Measurements from ENCODE around the gene ELK3. TPM values are rescaled to one million over a fixed set of nuclear protein-coding genes. Genes with fewer than 3 reads are reported as not detected.

ELK3 gene
- total RNA-seq, 1 donor from 2014 or later: 4.8 TPM

GRCh38 chr12:96196781-96197180 lies 2.6 kb downstream of the ELK3 start:
- no peaks in the 10 kb centered on the region for H3K9me3 Mint-ChIP-seq
- Histone ChIP-seq H3K79me2 (ENCODE audit: low read depth) (no peaks in the 10 kb centered on the region), H3K9me3 (ENCODE audit: low read depth) (no peaks in the 10 kb centered on the region), H3K4me2 (no peak overlapping the region), H3K4me1 (peaks cover 14% of the 10 kb centered on the region), H4K20me1 (ENCODE audit: low read depth) (no peaks in the 10 kb centered on the region), H3K36me3 (no peaks in the 10 kb centered on the region), H3K4me3 (no peak overlapping the region), H2AFZ (replicated peaks) (no peak overlapping the region), H3K27me3 (peaks cover 50% of the 10 kb centered on the region), H3K9ac (no peak overlapping the region), H3F3A (ENCODE audit: low read depth) (peaks cover 25% of the 10 kb centered on the region), H3K27ac (no peak overlapping the region)
- DNase-seq (ENCODE audit: low spot score): no peak
- peaks cover 26% of the 10 kb centered on the region for H3K4me1 Mint-ChIP-seq
- no peak overlapping the region for H3K27ac Mint-ChIP-seq
- H3K27me3 Mint-ChIP-seq (ENCODE audit: insufficient read depth, low read depth): no peaks in the 10 kb centered on the region
- H3K4me3 Mint-ChIP-seq: peak overlapping the region; percentile 92
- TF ChIP-seq EZH2 (IDR thresholded peaks at IDR 0.05): no peak
- no peak for TF ChIP-seq EZH2phosphoT487 (IDR thresholded peaks at IDR 0.05)
- TF ChIP-seq CTCF (IDR thresholded peaks at IDR 0.05): no peak
- H3K36me3 Mint-ChIP-seq: no peaks in the 10 kb centered on the region

- Mint-ChIP-seq H3K4me3 (peak overlapping the region; percentile 33), H3K4me1 (peaks cover 25% of the 10 kb centered on the region), H3K27me3 (ENCODE audit: insufficient read depth, low read depth) (no peaks in the 10 kb centered on the region), H3K9me3 (no peaks in the 10 kb centered on the region), H3K36me3 (no peaks in the 10 kb centered on the region), H3K27ac (no peak overlapping the region)
- Histone ChIP-seq H3K4me3 (no peak overlapping the region), H3K9me3 (ENCODE audit: low read depth) (no peaks in the 10 kb centered on the region), H3K27ac (no peak overlapping the region), H2AFZ (replicated peaks) (no peak overlapping the region), H4K20me1 (ENCODE audit: low read depth) (no peaks in the 10 kb centered on the region), H3K4me1 (peaks cover 14% of the 10 kb centered on the region), H3K36me3 (no peaks in the 10 kb centered on the region), H3K4me2 (no peak overlapping the region), H3F3A (ENCODE audit: low read depth) (peaks cover 25% of the 10 kb centered on the region), H3K79me2 (ENCODE audit: low read depth) (no peaks in the 10 kb centered on the region), H3K27me3 (peaks cover 50% of the 10 kb centered on the region), H3K9ac (no peak overlapping the region)
- TF ChIP-seq EZH2 (IDR thresholded peaks at IDR 0.05) (no peak), CTCF (IDR thresholded peaks at IDR 0.05) (no peak), EZH2phosphoT487 (IDR thresholded peaks at IDR 0.05) (no peak)
- DNase-seq (ENCODE audit: low spot score): no peak
Observed at GRCh38 chr12:96197503-96198272, 3.5 kb downstream of the ELK3 start.

- Histone ChIP-seq H2AFZ (replicated peaks) (no peak overlapping the region), H3K9me3 (ENCODE audit: low read depth) (no peaks in the 10 kb centered on the region), H3K27ac (no peak overlapping the region), H3F3A (ENCODE audit: low read depth) (peaks cover 16% of the 10 kb centered on the region), H3K4me2 (no peak overlapping the region), H4K20me1 (ENCODE audit: low read depth) (no peaks in the 10 kb centered on the region), H3K9ac (no peak overlapping the region), H3K36me3 (no peaks in the 10 kb centered on the region), H3K27me3 (peaks cover 40% of the 10 kb centered on the region), H3K79me2 (ENCODE audit: low read depth) (no peaks in the 10 kb centered on the region), H3K4me3 (no peak overlapping the region), H3K4me1 (peaks cover 14% of the 10 kb centered on the region)
- TF ChIP-seq EZH2 (IDR thresholded peaks at IDR 0.05) (no peak), EZH2phosphoT487 (IDR thresholded peaks at IDR 0.05) (no peak), CTCF (IDR thresholded peaks at IDR 0.05) (no peak)
- Mint-ChIP-seq H3K4me1 (peaks cover 24% of the 10 kb centered on the region), H3K9me3 (peaks cover 6% of the 10 kb centered on the region), H3K27ac (no peak overlapping the region), H3K27me3 (ENCODE audit: insufficient read depth, low read depth) (no peaks in the 10 kb centered on the region), H3K36me3 (peaks cover 4% of the 10 kb centered on the region), H3K4me3 (no peak overlapping the region)
- no peak for DNase-seq (ENCODE audit: low spot score)
Observed at GRCh38 chr12:96198965-96199364, 4.8 kb downstream of the ELK3 start.
